GM10266 (cell line): ENCODE data around the gene NRCAM.

ENCODE experiments used
- DNase-seq: peaks from one replicate; pipeline ENCODE4 v3.0.0; 2012; ENCODE audit errors: extremely low spot score
- CTCF ChIP-seq: IDR thresholded peaks from 2 replicates; pipeline ENCODE4 v1.5.1; 2012; ENCODE audit warnings: mild to moderate bottlenecking, low read depth; ENCODE audit not compliant: control insufficient read depth, insufficient read depth; ENCODE audit errors: missing control alignments

The NRCAM gene

DNA sequence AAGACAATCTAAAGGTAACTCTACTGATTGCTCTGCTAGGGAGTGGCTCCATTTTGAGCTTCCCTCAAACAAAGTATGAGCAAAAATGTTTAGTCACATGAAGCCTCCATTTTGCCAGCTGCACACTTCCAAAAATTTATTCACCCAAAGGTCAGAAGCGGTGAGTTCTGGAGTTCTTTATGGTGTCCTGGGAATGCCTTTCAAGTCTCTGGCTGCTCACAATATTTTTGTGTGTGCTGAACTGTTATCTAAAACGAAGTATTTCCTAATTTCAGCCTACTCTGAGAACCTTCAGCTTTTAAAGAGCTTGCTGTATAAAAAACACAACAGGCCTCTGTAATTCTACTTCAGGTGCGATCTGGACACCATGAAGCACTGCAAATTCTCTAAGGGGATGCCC lies 15.6 kb downstream of the NRCAM start:
- no peak for DNase-seq
- no peak for TF ChIP-seq CTCF

- no peak for DNase-seq
- no peak for TF ChIP-seq CTCF
These were observed 19.3 kb downstream of the NRCAM start for GRCh38 chr7:108436906-108437305.

DNA sequence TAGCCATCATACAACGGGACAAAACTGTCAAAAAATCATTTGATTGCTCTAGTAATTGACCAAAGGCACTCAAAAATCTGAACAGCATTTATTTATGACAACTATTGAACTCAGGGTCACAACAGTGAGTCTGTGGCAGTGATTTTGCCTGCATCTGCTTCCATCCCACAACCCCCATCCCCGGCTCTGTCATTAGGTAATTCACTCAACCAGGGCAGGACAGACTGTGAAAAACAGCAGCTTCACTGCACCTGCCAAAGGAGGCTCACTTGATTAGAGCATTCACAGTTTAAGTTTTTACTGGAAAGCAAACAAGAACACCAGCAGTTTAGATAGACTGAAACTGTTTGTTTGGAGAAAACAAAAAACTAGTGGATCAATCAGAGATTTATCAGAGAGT lies 22.2 kb downstream of the NRCAM start:
- TF ChIP-seq CTCF, result no peak
- DNase-seq, result no peak

- no peak for DNase-seq
- no peak for TF ChIP-seq CTCF
These were observed 25.1 kb downstream of the NRCAM start for GRCh38 chr7:108431099-108431498.

DNA sequence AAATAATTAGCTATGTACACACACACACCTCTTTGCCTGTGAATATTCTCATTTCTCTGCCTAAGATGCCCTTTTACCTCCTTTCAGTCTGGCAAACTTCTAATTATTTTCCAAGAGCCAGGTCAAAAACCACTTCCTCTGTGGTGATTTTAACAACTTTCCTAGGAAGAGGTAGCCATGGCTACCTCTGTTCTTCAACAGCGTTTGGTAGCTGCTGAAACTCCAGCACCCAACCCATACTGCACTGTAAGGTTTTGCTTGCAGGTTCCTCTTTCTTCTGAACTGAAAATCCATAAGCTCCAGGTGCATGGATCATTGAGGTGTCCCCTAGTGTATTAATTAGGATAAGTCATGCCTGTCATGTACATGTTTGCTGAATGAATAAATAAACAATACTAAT lies 25.6 kb downstream of the NRCAM start:
- TF ChIP-seq CTCF, result no peak
- DNase-seq, result no peak

GRCh38 chr7:108427766-108428165 lies 28.5 kb downstream of the NRCAM start:
- no peak for TF ChIP-seq CTCF
- DNase-seq, result no peak

DNA sequence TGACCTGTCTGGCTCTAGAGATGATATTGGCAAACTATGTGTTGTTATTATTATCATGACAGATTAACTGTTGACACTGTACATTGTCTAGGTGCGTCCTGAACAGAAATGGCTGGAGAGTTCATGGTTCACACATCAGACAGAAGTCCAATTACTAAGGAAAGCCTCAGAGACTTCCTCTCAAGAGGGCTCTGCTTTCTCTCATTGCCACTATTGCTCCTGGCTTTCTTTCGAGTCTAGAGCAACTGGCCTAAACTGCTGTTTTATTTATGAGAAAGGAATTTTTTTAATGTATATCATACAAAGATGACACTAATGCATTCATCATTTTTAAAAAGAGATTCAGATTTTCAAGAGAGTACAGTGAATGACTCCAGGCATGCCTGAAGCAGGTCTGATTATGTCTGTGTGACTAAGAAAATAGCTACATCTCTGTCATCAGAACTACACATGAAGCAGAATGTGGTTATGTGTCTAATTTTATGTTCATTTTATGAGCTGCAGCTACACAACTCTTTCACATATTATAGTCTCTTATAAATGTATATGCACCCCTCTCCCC lies 30.4 kb downstream of the NRCAM start:
- no peak for DNase-seq
- no peak for TF ChIP-seq CTCF
